ENCODE measurements around the gene SMPD4. TPM values are rescaled to one million over a fixed set of nuclear protein-coding genes. Genes with fewer than 3 reads are reported as not detected.
"Not testable (repeated sequence)": the region's sequence is repeated elsewhere in the genome, so short reads cannot be mapped to it uniquely, and the experiment has no call there.

The SMPD4 gene
- polyA plus RNA-seq (ENCODE audit: insufficient read length in 10 of 10), result 10 to 100 TPM; 30.2 to 47.5 (median 36.6) TPM
- long read RNA-seq, donor 1, full-length matches to known transcripts, result 1 of 387 reads
- long read RNA-seq, donor 1, partial matches to known transcripts, result 73 of 387 reads
- long read RNA-seq, donor 1, other reads (novel, unspliced or antisense), result 313 of 387 reads
- long read RNA-seq, donor 2, partial matches to known transcripts, result 101 of 398 reads
- long read RNA-seq, donor 2, other reads (novel, unspliced or antisense), result 297 of 398 reads
- long read RNA-seq, donor 3, result 0 reads
- long read RNA-seq, donor 4, full-length matches to known transcripts, result 3 of 3 reads
- long read RNA-seq, donor 4, partial matches to known transcripts, result 0 of 3 reads
- long read RNA-seq, donor 4, other reads (novel, unspliced or antisense), result 0 of 3 reads
- long read RNA-seq, donor 5, full-length matches to known transcripts, result 5 of 744 reads
- long read RNA-seq, donor 5, partial matches to known transcripts, result 150 of 744 reads
- long read RNA-seq, donor 5, other reads (novel, unspliced or antisense), result 589 of 744 reads
- long read RNA-seq, donor 6, full-length matches to known transcripts, result 2 of 571 reads
- long read RNA-seq, donor 6, partial matches to known transcripts, result 130 of 571 reads
- long read RNA-seq, donor 6, other reads (novel, unspliced or antisense), result 439 of 571 reads
- long read RNA-seq, donor 7, full-length matches to known transcripts, result 4 of 4 reads
- long read RNA-seq, donor 7, partial matches to known transcripts, result 0 of 4 reads
- long read RNA-seq, donor 7, other reads (novel, unspliced or antisense), result 0 of 4 reads
- long read RNA-seq, donor 8, full-length matches to known transcripts, result 2 of 2 reads
- long read RNA-seq, donor 8, partial matches to known transcripts, result 0 of 2 reads
- long read RNA-seq, donor 8, other reads (novel, unspliced or antisense), result 0 of 2 reads
- long read RNA-seq, donor 9, partial matches to known transcripts, result 0 of 1 reads
- long read RNA-seq, donor 9, other reads (novel, unspliced or antisense), result 0 of 1 reads

- peak; percentile 97 to 98 (median 98) for DNase-seq
Measured at GRCh38 chr2:130181325-130181879, at the start of gene SMPD4. SMPD4 (minus strand) TSS chr2:130181602; CDS start chr2:130176592, 5,010 bp downstream.

GRCh38 chr2:130230907-130231306 is 49.5 kb upstream of the SMPD4 start:
- not testable (repeated sequence) for DNase-seq

GRCh38 chr2:130230376-130230775 is 49.0 kb upstream of the SMPD4 start:
- DNase-seq, result not testable (repeated sequence)

- peak in 2 of 3 donors; percentile 25 to 32 for DNase-seq
Measured at GRCh38 chr2:130229161-130229510, 47.7 kb upstream of the SMPD4 start.

GRCh38 chr2:130228467-130229160 is 47.2 kb upstream of the SMPD4 start:
- DNase-seq, result not testable (repeated sequence)

- not testable (repeated sequence) for DNase-seq
Measured at GRCh38 chr2:130228005-130228404, 46.6 kb upstream of the SMPD4 start.

- DNase-seq, result not testable (repeated sequence)
Measured at GRCh38 chr2:130222523-130222922, 41.1 kb upstream of the SMPD4 start.

- DNase-seq, result not testable (repeated sequence)
Measured at GRCh38 chr2:130220505-130220904, 39.1 kb upstream of the SMPD4 start.

- not testable (repeated sequence) for DNase-seq
Measured at GRCh38 chr2:130219147-130219546, 37.7 kb upstream of the SMPD4 start.

- DNase-seq, result not testable (repeated sequence)
Measured at GRCh38 chr2:130207051-130207450, 25.6 kb upstream of the SMPD4 start.

- not testable (repeated sequence) for DNase-seq
Measured at GRCh38 chr2:130203150-130203549, 21.7 kb upstream of the SMPD4 start.

GRCh38 chr2:130202518-130202917 is 21.1 kb upstream of the SMPD4 start:
- DNase-seq, result not testable (repeated sequence)

GRCh38 chr2:130198343-130198742 is 16.9 kb upstream of the SMPD4 start, which contains the start of gene TUBA3E:
TUBA3E (minus strand) TSS chr2:130198439; CDS start chr2:130198360, 79 bp downstream.
- no peak for DNase-seq

- DNase-seq, result not testable (repeated sequence)
Measured at GRCh38 chr2:130196052-130196451, 14.7 kb upstream of the SMPD4 start.

- not testable (repeated sequence) for DNase-seq
Measured at GRCh38 chr2:130195089-130195635, 13.8 kb upstream of the SMPD4 start.

GRCh38 chr2:130193824-130194223 is 12.4 kb upstream of the SMPD4 start:
- not testable (repeated sequence) for DNase-seq

- DNase-seq, result not testable (repeated sequence)
Measured at GRCh38 chr2:130192451-130192850, 11.0 kb upstream of the SMPD4 start.

- DNase-seq, result not testable (repeated sequence)
Measured at GRCh38 chr2:130191319-130191718, 9.9 kb upstream of the SMPD4 start.

- DNase-seq, result no peak
Measured at GRCh38 chr2:130190237-130190636, 8.8 kb upstream of the SMPD4 start.

GRCh38 chr2:130188958-130189357 is 7.6 kb upstream of the SMPD4 start:
- not testable (repeated sequence) for DNase-seq

All from muscle of back (tissue), 13 donors.